Measurements from ENCODE around the gene CNOT4.

DNA sequence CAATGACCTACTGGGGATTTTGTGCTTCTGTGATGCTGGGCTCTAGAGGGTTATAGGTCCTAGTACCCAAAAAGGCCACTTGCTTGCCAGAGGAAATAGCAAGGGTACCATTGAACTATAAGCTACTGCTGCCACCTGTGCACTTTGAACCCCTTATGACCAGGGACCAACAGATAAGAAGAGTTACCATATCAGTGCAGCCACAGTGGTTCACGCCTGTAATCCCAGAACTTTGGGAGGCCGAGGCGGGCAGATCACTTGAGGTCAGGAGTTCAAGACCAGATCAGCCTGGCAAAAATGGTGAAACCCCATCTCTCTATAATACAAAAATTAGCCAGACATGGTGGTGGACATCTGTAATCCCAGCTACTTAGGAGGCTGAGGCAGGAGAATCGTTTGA lies 15.5 kb upstream of the CNOT4 start:
- TF ChIP-seq, protein P1, sequence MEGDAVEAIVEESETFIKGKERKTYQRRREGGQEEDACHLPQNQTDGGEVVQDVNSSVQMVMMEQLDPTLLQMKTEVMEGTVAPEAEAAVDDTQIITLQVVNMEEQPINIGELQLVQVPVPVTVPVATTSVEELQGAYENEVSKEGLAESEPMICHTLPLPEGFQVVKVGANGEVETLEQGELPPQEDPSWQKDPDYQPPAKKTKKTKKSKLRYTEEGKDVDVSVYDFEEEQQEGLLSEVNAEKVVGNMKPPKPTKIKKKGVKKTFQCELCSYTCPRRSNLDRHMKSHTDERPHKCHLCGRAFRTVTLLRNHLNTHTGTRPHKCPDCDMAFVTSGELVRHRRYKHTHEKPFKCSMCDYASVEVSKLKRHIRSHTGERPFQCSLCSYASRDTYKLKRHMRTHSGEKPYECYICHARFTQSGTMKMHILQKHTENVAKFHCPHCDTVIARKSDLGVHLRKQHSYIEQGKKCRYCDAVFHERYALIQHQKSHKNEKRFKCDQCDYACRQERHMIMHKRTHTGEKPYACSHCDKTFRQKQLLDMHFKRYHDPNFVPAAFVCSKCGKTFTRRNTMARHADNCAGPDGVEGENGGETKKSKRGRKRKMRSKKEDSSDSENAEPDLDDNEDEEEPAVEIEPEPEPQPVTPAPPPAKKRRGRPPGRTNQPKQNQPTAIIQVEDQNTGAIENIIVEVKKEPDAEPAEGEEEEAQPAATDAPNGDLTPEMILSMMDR (IDR thresholded peaks at IDR 0.05; ENCODE audit: control extremely low read depth in 1 of 3, insufficient read depth in 1 of 3, low read depth in 1 of 3, low read length in 3 of 3): no peak
- TF ChIP-seq POLR2AphosphoS5 (IDR thresholded peaks at IDR 0.05; ENCODE audit: low read depth, low read length): no peak
- no peak for TF ChIP-seq FOSL1 (IDR thresholded peaks at IDR 0.05; ENCODE audit: insufficient read depth, low read depth, low read length)
- no peak for TF ChIP-seq SP2 (IDR thresholded peaks at IDR 0.05; ENCODE audit: low read length)
- TF ChIP-seq, protein P2, sequence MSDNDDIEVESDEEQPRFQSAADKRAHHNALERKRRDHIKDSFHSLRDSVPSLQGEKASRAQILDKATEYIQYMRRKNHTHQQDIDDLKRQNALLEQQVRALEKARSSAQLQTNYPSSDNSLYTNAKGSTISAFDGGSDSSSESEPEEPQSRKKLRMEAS (IDR thresholded peaks at IDR 0.05): no peak
- no peak for TF ChIP-seq ASH2L (IDR thresholded peaks at IDR 0.05; ENCODE audit: low read length)
- TF ChIP-seq BACH1 (IDR thresholded peaks at IDR 0.05; ENCODE audit: low read length): no peak
- TF ChIP-seq HDAC2 (IDR thresholded peaks at IDR 0.05; ENCODE audit: borderline replicate concordance in 1 of 2, low read depth in 2 of 2, low read length in 2 of 2): no peak
- TF ChIP-seq, protein P3, sequence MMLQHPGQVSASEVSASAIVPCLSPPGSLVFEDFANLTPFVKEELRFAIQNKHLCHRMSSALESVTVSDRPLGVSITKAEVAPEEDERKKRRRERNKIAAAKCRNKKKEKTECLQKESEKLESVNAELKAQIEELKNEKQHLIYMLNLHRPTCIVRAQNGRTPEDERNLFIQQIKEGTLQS (IDR thresholded peaks at IDR 0.05; ENCODE audit: insufficient read depth, low read depth, low read length): no peak
- no peak for TF ChIP-seq POLR2A (IDR thresholded peaks at IDR 0.05; ENCODE audit: control extremely low read depth in 1 of 2, low read depth in 2 of 2, low read length in 2 of 2)
- TF ChIP-seq RAD21 (IDR thresholded peaks at IDR 0.05 in 1 of 2, conservative IDR thresholded peaks at IDR 0.05 in 1 of 2; ENCODE audit: low read depth in 2 of 2, low read length in 2 of 2): no peak
- TF ChIP-seq TEAD4 (IDR thresholded peaks at IDR 0.05; ENCODE audit: low read depth, low read length): no peak
- no peak for TF ChIP-seq KDM1A (IDR thresholded peaks at IDR 0.05; ENCODE audit: borderline replicate concordance, low read length)
- no peak for TF ChIP-seq EZH2 (IDR thresholded peaks at IDR 0.05; ENCODE audit: low read depth, low read length, severe bottlenecking)
